IMR-90 (cell line): ENCODE data around the gene TRAF7. TPM values are rescaled to one million over a fixed set of nuclear protein-coding genes. Genes with fewer than 3 reads are reported as not detected.

ENCODE experiments used
- ATAC-seq: fragments of 200-7000 bp; cut with Tn5 transposase; 2 replicates; pipeline ENCODE4 v1.9.1; 2020; ENCODE audit warnings: low read depth, mild to moderate bottlenecking, moderate library complexity
- BruUV-seq: library from RNA; stranded (reverse); fragments of 400-500 nt; replicated peaks from 2 replicates; lab custom pipeline; 2021; lab: Mats Ljungman, UMichigan
- CTCF ChIA-PET: fragments of 300-600 bp; formaldehyde crosslinking; extraction: SDS; loops from one replicate; lab custom pipeline; 2021; ENCODE audit warnings: antibody characterized with exemption; lab: Yijun Ruan, JAX
- POLR2A ChIA-PET: fragments of 300-600 bp; sonication (Branson Sonifier 250); formaldehyde crosslinking; loops from one replicate; lab custom pipeline; 2022; ENCODE audit warnings: antibody characterized with exemption; ENCODE audit not compliant: unreplicated experiment; lab: Charles Lee
- DNase-seq: peaks from one replicate; pipeline ENCODE4 v3.0.0; 2013
- H2AFZ ChIP-seq: replicated peaks from 2 replicates; pipeline ENCODE3; 2013; ENCODE audit warnings: low read length, mild to moderate bottlenecking; ENCODE audit not compliant: poor library complexity
- H2AK5ac ChIP-seq: 2 replicates; pipeline ENCODE4 v1.6.1; 2013; ENCODE audit warnings: low read depth, low read length, inconsistent platforms
- H2AK9ac ChIP-seq: replicated peaks from 2 replicates; pipeline ENCODE3; 2013; ENCODE audit warnings: mild to moderate bottlenecking, low read depth, low read length, moderate library complexity; ENCODE audit not compliant: poor library complexity
- H2BK120ac ChIP-seq: 2 replicates; pipeline ENCODE4 v1.6.1; 2013; ENCODE audit warnings: low read depth, low read length, inconsistent platforms
- H2BK15ac ChIP-seq: 3 replicates; pipeline ENCODE4 v1.6.1; 2013; ENCODE audit warnings: low read depth, low read length, inconsistent platforms
- H2BK20ac ChIP-seq: 2 replicates; pipeline ENCODE4 v1.6.1; 2013; ENCODE audit warnings: low read depth, mild to moderate bottlenecking, inconsistent platforms, low read length, moderate library complexity
- H2BK5ac ChIP-seq: 2 replicates; pipeline ENCODE4 v1.6.1; 2013; ENCODE audit warnings: mild to moderate bottlenecking, low read depth, low read length, inconsistent platforms; ENCODE audit not compliant: poor library complexity, severe bottlenecking
- H3K14ac ChIP-seq: replicated peaks from 2 replicates; pipeline ENCODE4 v1.6.1; 2013; ENCODE audit warnings: low read depth, low read length, inconsistent platforms
- H3K18ac ChIP-seq: 2 replicates; pipeline ENCODE4 v1.6.1; 2013; ENCODE audit warnings: low read depth, low read length, control low read depth
- H3K23ac ChIP-seq: 2 replicates; pipeline ENCODE4 v1.6.1; 2013; ENCODE audit warnings: low read depth, low read length, inconsistent platforms
- H3K27ac ChIP-seq: 2 replicates; pipeline ENCODE4 v1.5.1; 2013; ENCODE audit warnings: mild to moderate bottlenecking, control low read depth, low read length; ENCODE audit not compliant: insufficient read depth
- H3K27me3 ChIP-seq: 2 replicates; pipeline ENCODE4 v1.6.1; 2013; ENCODE audit warnings: low read length; ENCODE audit not compliant: control insufficient read depth, insufficient read depth
- H3K36me3 ChIP-seq: 2 replicates; pipeline ENCODE4 v1.6.1; 2013; ENCODE audit warnings: low read length, mixed read lengths; ENCODE audit not compliant: control insufficient read depth, insufficient read depth
- H3K4ac ChIP-seq: 2 replicates; pipeline ENCODE4 v1.6.1; 2013; ENCODE audit warnings: low read depth, low read length, inconsistent platforms
- H3K4me1 ChIP-seq: 2 replicates; pipeline ENCODE4 v1.6.1; 2013; ENCODE audit warnings: low read length, mixed read lengths; ENCODE audit not compliant: control insufficient read depth, insufficient read depth
- H3K4me2 ChIP-seq: 2 replicates; pipeline ENCODE4 v1.6.1; 2013; ENCODE audit warnings: low read depth, mild to moderate bottlenecking, control low read depth, low read length, moderate library complexity
- H3K4me3 ChIP-seq: 2 replicates; pipeline ENCODE4 v1.5.1; 2013; ENCODE audit warnings: low read depth, mild to moderate bottlenecking, control low read depth, low read length, moderate library complexity; ENCODE audit not compliant: insufficient read depth
- H3K56ac ChIP-seq: 2 replicates; pipeline ENCODE4 v1.6.1; 2013; ENCODE audit warnings: low read length, inconsistent platforms; ENCODE audit not compliant: insufficient read depth; ENCODE audit errors: extremely low read depth
- H3K79me1 ChIP-seq, 2 experiments: 2 replicates each; pipeline ENCODE4 v1.6.1; 2013; ENCODE audit warnings: low read length in 2 of 2, inconsistent platforms in 1 of 2, low read depth in 1 of 2
- H3K9ac ChIP-seq: 2 replicates; pipeline ENCODE4 v1.6.1; 2013; ENCODE audit warnings: low read depth, low read length, control low read depth
- H3K9me1 ChIP-seq: 2 replicates; pipeline ENCODE4 v1.6.1; 2013; ENCODE audit warnings: low read length, inconsistent platforms; ENCODE audit not compliant: insufficient read depth
- H3K9me3 ChIP-seq: 2 replicates; pipeline ENCODE4 v1.6.1; 2013; ENCODE audit warnings: low read length; ENCODE audit not compliant: control insufficient read depth, insufficient read depth
- H4K20me1 ChIP-seq: 2 replicates; pipeline ENCODE4 v1.6.1; 2013; ENCODE audit warnings: low read length, inconsistent platforms; ENCODE audit not compliant: insufficient read depth
- H4K5ac ChIP-seq: 2 replicates; pipeline ENCODE4 v1.6.1; 2013; ENCODE audit warnings: mild to moderate bottlenecking, low read depth, low read length, control low read depth
- H4K8ac ChIP-seq, 2 experiments: 2 replicates each; pipeline ENCODE4 v1.6.1; 2013; ENCODE audit warnings: low read depth in 2 of 2, low read length in 2 of 2, control low read depth in 1 of 2, inconsistent platforms in 1 of 2
- H4K91ac ChIP-seq: 2 replicates; pipeline ENCODE4 v1.6.1; 2013; ENCODE audit warnings: low read depth, low read length, inconsistent platforms; ENCODE audit not compliant: insufficient read depth
- BHLHE40 ChIP-seq: fragments of 150-350 bp; IDR thresholded peaks from 2 replicates; pipeline ENCODE4 v1.6.1; 2016; ENCODE audit warnings: mild to moderate bottlenecking, low read depth, low read length
- CEBPB ChIP-seq: IDR thresholded peaks from 2 replicates; pipeline ENCODE4 v1.6.1; 2012; ENCODE audit warnings: low read depth, low read length, improper control_type of control experiment
- CHD1 ChIP-seq: IDR thresholded peaks from 2 replicates; pipeline ENCODE4 v1.6.1; 2012; ENCODE audit warnings: low read depth, low read length, improper control_type of control experiment
- MAFK ChIP-seq: IDR thresholded peaks from 2 replicates; pipeline ENCODE4 v1.6.1; 2012; ENCODE audit warnings: low read depth, low read length, improper control_type of control experiment
- MAZ ChIP-seq: IDR thresholded peaks from 2 replicates; pipeline ENCODE4 v1.6.1; 2012; ENCODE audit warnings: low read depth, mild to moderate bottlenecking, low read length, improper control_type of control experiment, moderate library complexity, borderline replicate concordance
- MXI1 ChIP-seq: IDR thresholded peaks from 2 replicates; pipeline ENCODE4 v1.6.1; 2012; ENCODE audit warnings: low read depth, mild to moderate bottlenecking, low read length, moderate library complexity, borderline replicate concordance
- NFE2L2 ChIP-seq: fragments of 150-350 bp; IDR thresholded peaks from 2 replicates; pipeline ENCODE4 v1.6.1; 2016; ENCODE audit warnings: low read depth, mild to moderate bottlenecking, low read length
- RAD21 ChIP-seq: IDR thresholded peaks from 2 replicates; pipeline ENCODE4 v1.6.1; 2012; ENCODE audit warnings: low read length, improper control_type of control experiment
- RCOR1 ChIP-seq: IDR thresholded peaks from 2 replicates; pipeline ENCODE4 v1.6.1; 2012; ENCODE audit warnings: mild to moderate bottlenecking, low read length, improper control_type of control experiment; ENCODE audit not compliant: insufficient replicate concordance
- SMC3 ChIP-seq: fragments of 150-350 bp; IDR thresholded peaks from 2 replicates; pipeline ENCODE4 v1.6.1; 2016; ENCODE audit warnings: low read depth, mild to moderate bottlenecking, antibody characterized with exemption, low read length, moderate library complexity
- WGBS, 2 experiments: methylation state at CpG; one replicate each; pipeline versions ENCODE4 v1.1.5 to v1.1.7; 2013; ENCODE audit warnings: missing lambda C conversion rate in 2 of 2; ENCODE audit not compliant: insufficient read length in 1 of 2; ENCODE audit errors: extremely low coverage in 2 of 2; 5-methylcytosine and 5-hydroxymethylcytosine counted together
- dilution Hi-C: fragments of 300-500 bp; cut with HindIII; formaldehyde crosslinking; loops from one replicate; pipeline ENCODE4 v1.14.3; 2018; ENCODE audit warnings: low sequenced_read_pairs; ENCODE audit not compliant: unreplicated experiment
- in situ Hi-C: fragments of 300-500 bp; cut with MboI; formaldehyde crosslinking; loops from 3 replicates; pipeline ENCODE4 v1.14.3; 2019; ENCODE audit warnings: low sequenced_read_pairs, inconsistent platforms, mixed read lengths
- intact Hi-C: fragments of 100-400 bp; cut with micrococcal nuclease; formaldehyde crosslinking; loops from 2 replicates; pipeline ENCODE4 v1.10.0; 2022
- polyA plus RNA-seq, 3 experiments: library from polyadenylated mRNA; depleted of rRNA; stranded (reverse); fragments of >200 nt; gene quantifications; 2 replicates each; pipeline ENCODE4 v1.2.3, GENCODE V29; 2012; ENCODE audit warnings: low replicate concordance in 1 of 3
- total RNA-seq: library from RNA; depleted of rRNA; stranded (reverse); fragments of >200 nt; gene quantifications from 2 replicates; pipeline ENCODE4 v1.2.3, GENCODE V29; 2012
- TF ChIP-seq, protein P1 (sequence below): fragments of 150-350 bp; IDR thresholded peaks from 2 replicates; pipeline ENCODE4 v1.6.1; 2017; ENCODE audit warnings: mild to moderate bottlenecking, antibody characterized with exemption, low read length, low read depth
- TF ChIP-seq, protein P2 (sequence below): fragments of 150-350 bp; IDR thresholded peaks from 2 replicates; pipeline ENCODE4 v1.6.1; 2016; ENCODE audit warnings: low read depth, mild to moderate bottlenecking, low read length, moderate library complexity, borderline replicate concordance

Gene TRAF7
- total and polyA plus RNA-seq, 2 of the 4 experiments (the other 2 are of a cell fraction): 29.6 to 52.6 TPM

DNA sequence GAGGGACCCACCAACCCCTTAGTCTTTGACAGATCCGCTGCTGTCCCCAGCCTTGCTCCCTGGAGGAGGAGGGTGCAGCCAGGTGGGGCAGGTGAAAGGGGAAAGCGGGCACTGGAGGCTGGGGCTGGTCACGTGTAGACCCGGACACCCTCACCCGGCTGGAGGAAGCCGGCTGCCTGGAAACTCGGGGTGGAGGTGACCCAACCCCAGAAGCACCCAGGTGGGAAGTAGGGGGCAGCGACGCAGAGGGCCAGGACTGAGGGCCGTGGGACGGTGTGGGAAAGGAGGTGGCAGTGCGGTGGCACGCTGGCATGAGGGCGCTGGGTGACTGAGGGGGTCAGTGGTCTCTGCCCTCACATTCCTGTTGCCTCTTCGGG lies 2.7 kb downstream of the TRAF7 start:
- in situ Hi-C loops: no loop called here
- Histone ChIP-seq H3K18ac (no peak overlapping the region), H3K36me3 (peaks cover 13% of the 10 kb centered on the region), H3K14ac (no peak overlapping the region), H4K8ac (peak overlapping the region in 1 of 2 experiments; percentile 51; a peak in 1 of 4 replicates), H3K9me1 (0 out of 2 replicates have a peak, but pooled peaks cover 6% of the 10 kb centered on the region), H4K91ac (0 out of 2 replicates have a peak overlapping the region, but pooled peaks have one; percentile 27), H2AFZ (peak overlapping the region; percentile 23), H3K4me2 (no peak overlapping the region; the same call in 1 of the 2 replicates), H3K9ac (no peak overlapping the region), H3K56ac (no peak overlapping the region), H3K23ac (no peak overlapping the region), H2BK15ac (no peak overlapping the region), H3K27me3 (no peaks in the 10 kb centered on the region), H2AK9ac (peak overlapping the region; percentile 81), H3K4me3 (no peak overlapping the region), H4K5ac (no peak overlapping the region), H3K27ac (peak overlapping the region; percentile 67), H2BK5ac (peak overlapping the region; percentile 73), H2BK20ac (no peak overlapping the region), H2BK120ac (no peak overlapping the region), H3K79me1 (peaks cover 0 to 78% of the 10 kb centered on the region in 2 experiments; a peak in 3 of 4 replicates), H3K9me3 (no peaks in the 10 kb centered on the region), H3K4me1 (peaks cover 40% of the 10 kb centered on the region), H4K20me1 (peaks cover 86% of the 10 kb centered on the region), H2AK5ac (peak overlapping the region; percentile 70; the same call in 1 of the 2 replicates), H3K4ac (peak overlapping the region; percentile 40; the same call in 1 of the 2 replicates)
- TF ChIP-seq RAD21: no peak
- TF ChIP-seq, protein P1, sequence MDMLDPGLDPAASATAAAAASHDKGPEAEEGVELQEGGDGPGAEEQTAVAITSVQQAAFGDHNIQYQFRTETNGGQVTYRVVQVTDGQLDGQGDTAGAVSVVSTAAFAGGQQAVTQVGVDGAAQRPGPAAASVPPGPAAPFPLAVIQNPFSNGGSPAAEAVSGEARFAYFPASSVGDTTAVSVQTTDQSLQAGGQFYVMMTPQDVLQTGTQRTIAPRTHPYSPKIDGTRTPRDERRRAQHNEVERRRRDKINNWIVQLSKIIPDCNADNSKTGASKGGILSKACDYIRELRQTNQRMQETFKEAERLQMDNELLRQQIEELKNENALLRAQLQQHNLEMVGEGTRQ: no peak
- TF ChIP-seq RCOR1: no peak
- TF ChIP-seq, protein P2, sequence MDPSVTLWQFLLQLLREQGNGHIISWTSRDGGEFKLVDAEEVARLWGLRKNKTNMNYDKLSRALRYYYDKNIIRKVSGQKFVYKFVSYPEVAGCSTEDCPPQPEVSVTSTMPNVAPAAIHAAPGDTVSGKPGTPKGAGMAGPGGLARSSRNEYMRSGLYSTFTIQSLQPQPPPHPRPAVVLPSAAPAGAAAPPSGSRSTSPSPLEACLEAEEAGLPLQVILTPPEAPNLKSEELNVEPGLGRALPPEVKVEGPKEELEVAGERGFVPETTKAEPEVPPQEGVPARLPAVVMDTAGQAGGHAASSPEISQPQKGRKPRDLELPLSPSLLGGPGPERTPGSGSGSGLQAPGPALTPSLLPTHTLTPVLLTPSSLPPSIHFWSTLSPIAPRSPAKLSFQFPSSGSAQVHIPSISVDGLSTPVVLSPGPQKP: no peak
- TF ChIP-seq MXI1: no peak
- no peak for TF ChIP-seq NFE2L2
- TF ChIP-seq CHD1: no peak
- TF ChIP-seq SMC3: no peak
- no peak for TF ChIP-seq BHLHE40
- TF ChIP-seq MAZ: no peak
- TF ChIP-seq CEBPB: no peak
- no peak for TF ChIP-seq MAFK
- intact Hi-C loops: no loop called here
- no TSS peak for BruUV-seq
- ChIA-PET CTCF (no interaction called here), POLR2A (no interaction called here)
- dilution Hi-C loops: no loop called here
- WGBS, 2 experiments: 90% methylated on average over 8 of the region's 15 CpGs; no CpG with 5 or more reads in 1 of the 2 experiments
- no peak for DNase-seq
- ATAC-seq: no peak
